DOHH2 (cell line): Measurements from ENCODE around the gene KCNH6.

Experiments used
- H3F3A ChIP-seq: fragments of 200-600 bp; sonication (generic), shearing (Covaris generic); 2 replicates; pipeline ENCODE4 v1.6.0; 2016; ENCODE audit warnings: antibody characterized with exemption, mild to moderate bottlenecking; ENCODE audit not compliant: control insufficient read depth, insufficient read depth
- H3K27ac ChIP-seq: fragments of 200-600 bp; sonication (generic); 2 replicates; pipeline ENCODE4 v1.5.1; 2014; ENCODE audit warnings: low read depth, mild to moderate bottlenecking, low read length, moderate library complexity
- H3K27me3 ChIP-seq: fragments of 200-600 bp; sonication (generic); 2 replicates; pipeline ENCODE4 v1.6.1; 2014; ENCODE audit warnings: mild to moderate bottlenecking, low read length, mixed read lengths; ENCODE audit not compliant: control insufficient read depth
- H3K36me3 ChIP-seq: fragments of 200-600 bp; sonication (generic); 2 replicates; pipeline ENCODE4 v1.6.1; 2014; ENCODE audit warnings: mild to moderate bottlenecking, low read length, moderate library complexity, mixed read lengths; ENCODE audit not compliant: control insufficient read depth
- H3K4me1 ChIP-seq: fragments of 200-600 bp; sonication (generic); 2 replicates; pipeline ENCODE4 v1.6.1; 2014; ENCODE audit warnings: mild to moderate bottlenecking, low read length, mixed read lengths; ENCODE audit not compliant: control insufficient read depth
- H3K4me2 ChIP-seq: fragments of 200-600 bp; sonication (generic); 2 replicates; pipeline ENCODE4 v1.6.0; 2014; ENCODE audit warnings: mild to moderate bottlenecking, low read length, moderate library complexity
- H3K4me3 ChIP-seq: fragments of 200-600 bp; sonication (generic); 2 replicates; pipeline ENCODE4 v1.5.1; 2014; ENCODE audit warnings: mild to moderate bottlenecking, low read length, mixed read lengths
- H3K79me2 ChIP-seq: fragments of 200-600 bp; sonication (generic); 2 replicates; pipeline ENCODE4 v1.6.1; 2014; ENCODE audit warnings: mild to moderate bottlenecking, low read length, mixed read lengths; ENCODE audit not compliant: control insufficient read depth
- H3K9me2 ChIP-seq: fragments of 200-600 bp; sonication (generic); replicated peaks from 2 replicates; pipeline ENCODE4 v1.6.1; 2014; ENCODE audit warnings: mild to moderate bottlenecking, low read length, mixed read lengths; ENCODE audit not compliant: control insufficient read depth
- H3K9me3 ChIP-seq: fragments of 200-600 bp; sonication (generic); 2 replicates; pipeline ENCODE4 v1.6.1; 2014; ENCODE audit warnings: antibody characterized with exemption, low read length, mixed read lengths; ENCODE audit not compliant: control insufficient read depth, insufficient read depth
- H4K20me1 ChIP-seq: fragments of 200-600 bp; sonication (generic); 2 replicates; pipeline ENCODE4 v1.6.0; 2014; ENCODE audit warnings: low read depth, mild to moderate bottlenecking, antibody characterized with exemption, low read length, moderate library complexity; ENCODE audit not compliant: control insufficient read depth, insufficient read depth
- CTCF ChIP-seq: fragments of 200-600 bp; sonication (generic); IDR thresholded peaks from one replicate; pipeline ENCODE4 v1.5.1; 2014; ENCODE audit warnings: antibody characterized with exemption, mild to moderate bottlenecking, low read depth, low read length; ENCODE audit not compliant: poor library complexity, severe bottlenecking
- EZH2phosphoT487 ChIP-seq: fragments of 200-600 bp; sonication (generic); IDR thresholded peaks from 2 replicates; pipeline ENCODE4 v1.6.1; 2017; ENCODE audit warnings: borderline replicate concordance, mild to moderate bottlenecking, antibody characterized with exemption, low read length, moderate library complexity, mixed read lengths

Gene KCNH6

GRCh38 chr17:63578027-63578768, 55.0 kb downstream of the KCNH6 start:
- H3K4me2 ChIP-seq = no peak overlapping the region
- no peak overlapping the region for H3K27ac ChIP-seq
- peaks cover 52% of the 10 kb centered on the region for H3K79me2 ChIP-seq
- peaks cover 52% of the 10 kb centered on the region for H3K36me3 ChIP-seq
- no peaks in the 10 kb centered on the region for H3K4me1 ChIP-seq
- TF ChIP-seq EZH2phosphoT487 (no peak), CTCF (no peak)
- H3K4me3 ChIP-seq = no peak overlapping the region
- H3F3A ChIP-seq = no peaks in the 10 kb centered on the region
- peaks cover 3% of the 10 kb centered on the region; the same call in 1 of the 2 replicates for H4K20me1 ChIP-seq
- no peaks in the 10 kb centered on the region for H3K27me3 ChIP-seq
- H3K9me3 ChIP-seq = no peaks in the 10 kb centered on the region
- H3K9me2 ChIP-seq = no peaks in the 10 kb centered on the region

- Histone ChIP-seq H3K9me3 (no peaks in the 10 kb centered on the region), H3K27me3 (no peaks in the 10 kb centered on the region), H4K20me1 (peaks cover 3% of the 10 kb centered on the region; the same call in 1 of the 2 replicates), H3K4me3 (no peak overlapping the region), H3K27ac (no peak overlapping the region), H3F3A (no peaks in the 10 kb centered on the region), H3K36me3 (peaks cover 57% of the 10 kb centered on the region), H3K4me2 (no peak overlapping the region), H3K4me1 (no peaks in the 10 kb centered on the region), H3K79me2 (peaks cover 46% of the 10 kb centered on the region), H3K9me2 (no peaks in the 10 kb centered on the region)
- TF ChIP-seq CTCF (no peak), EZH2phosphoT487 (no peak)
Observed at GRCh38 chr17:63578769-63579111, 55.6 kb downstream of the KCNH6 start.

- Histone ChIP-seq H3K4me3 (no peak overlapping the region), H3K36me3 (peaks cover 59% of the 10 kb centered on the region), H3K4me1 (no peaks in the 10 kb centered on the region), H3K27me3 (no peaks in the 10 kb centered on the region), H3K9me3 (no peaks in the 10 kb centered on the region), H3K9me2 (no peaks in the 10 kb centered on the region), H3K4me2 (no peak overlapping the region), H3K27ac (no peak overlapping the region), H3K79me2 (peaks cover 37% of the 10 kb centered on the region), H3F3A (no peaks in the 10 kb centered on the region), H4K20me1 (peaks cover 3% of the 10 kb centered on the region; the same call in 1 of the 2 replicates)
- TF ChIP-seq EZH2phosphoT487 = no peak
- no peak for TF ChIP-seq CTCF
Observed at GRCh38 chr17:63579633-63580032, 56.5 kb downstream of the KCNH6 start.
